Neural progenitor cell (in vitro differentiated cells): ENCODE measurements around the gene MACROD2. TPM values are rescaled to one million over a fixed set of nuclear protein-coding genes. Genes with fewer than 3 reads are reported as not detected.

Source experiments
- DNase-seq: peaks from one replicate; pipeline ENCODE4 v3.0.0-alpha.2; 2016; ENCODE audit warnings: low spot score
- H2AFZ ChIP-seq: fragments of 200-600 bp; sonication (generic); replicated peaks from 2 replicates; pipeline ENCODE4 v1.6.1; 2016; ENCODE audit warnings: antibody characterized with exemption
- H3F3A ChIP-seq: fragments of 200-600 bp; sonication (generic); 2 replicates; pipeline ENCODE4 v1.6.1; 2016; ENCODE audit warnings: antibody characterized with exemption, low read depth
- H3K27ac ChIP-seq: fragments of 200-600 bp; sonication (generic); 2 replicates; pipeline ENCODE4 v1.5.1; 2016; ENCODE audit warnings: mild to moderate bottlenecking
- H3K27me3 ChIP-seq: fragments of 200-600 bp; sonication (generic); 2 replicates; pipeline ENCODE4 v1.6.1; 2016; ENCODE audit warnings: mild to moderate bottlenecking, moderate library complexity
- H3K36me3 ChIP-seq: fragments of 200-600 bp; sonication (generic); 2 replicates; pipeline ENCODE4 v1.5.1; 2016
- H3K4me1 ChIP-seq: fragments of 200-600 bp; sonication (generic); 2 replicates; pipeline ENCODE4 v1.6.1; 2016; ENCODE audit warnings: mixed run types
- H3K4me2 ChIP-seq: fragments of 200-600 bp; sonication (generic); 2 replicates; pipeline ENCODE4 v1.6.1; 2016
- H3K4me3 ChIP-seq: fragments of 200-600 bp; sonication (generic); 2 replicates; pipeline ENCODE4 v1.5.1; 2016
- H3K79me2 ChIP-seq: fragments of 200-600 bp; sonication (generic); 2 replicates; pipeline ENCODE4 v1.6.1; 2016; ENCODE audit warnings: low read depth
- H3K9ac ChIP-seq: fragments of 200-600 bp; sonication (generic); 2 replicates; pipeline ENCODE4 v1.6.1; 2016
- H3K9me3 ChIP-seq: fragments of 200-600 bp; sonication (generic); 2 replicates; pipeline ENCODE4 v1.5.1; 2016; ENCODE audit warnings: low read depth
- H4K20me1 ChIP-seq: fragments of 200-600 bp; sonication (generic); 2 replicates; pipeline ENCODE4 v1.6.1; 2016; ENCODE audit warnings: low read depth
- H3K27ac Mint-ChIP-seq: 3 replicates; pipeline ENCODE4 v1.8.0; 2021; ENCODE audit warnings: mixed read lengths
- H3K27me3 Mint-ChIP-seq: 2 replicates; pipeline ENCODE4 v1.8.0; 2022; ENCODE audit warnings: low read depth, mild to moderate bottlenecking, inconsistent platforms, moderate library complexity, mixed read lengths; ENCODE audit not compliant: insufficient read depth
- H3K36me3 Mint-ChIP-seq: 3 replicates; pipeline ENCODE4 v1.8.0; 2021; ENCODE audit warnings: mixed read lengths
- H3K4me1 Mint-ChIP-seq: 3 replicates; pipeline ENCODE4 v1.8.0; 2021; ENCODE audit warnings: mixed read lengths
- H3K4me3 Mint-ChIP-seq: 3 replicates; pipeline ENCODE4 v1.8.0; 2021; ENCODE audit warnings: mild to moderate bottlenecking, moderate library complexity, mixed read lengths
- H3K9me3 Mint-ChIP-seq: 3 replicates; pipeline ENCODE4 v1.8.0; 2020; ENCODE audit warnings: mixed read lengths
- CTCF ChIP-seq: fragments of 200-600 bp; sonication (generic); IDR thresholded peaks from 2 replicates; pipeline ENCODE4 v1.5.1; 2017; ENCODE audit warnings: antibody characterized with exemption, mild to moderate bottlenecking
- EZH2 ChIP-seq: fragments of 200-600 bp; sonication (generic); IDR thresholded peaks from 2 replicates; pipeline ENCODE4 v1.6.1; 2017; ENCODE audit warnings: antibody characterized with exemption, mild to moderate bottlenecking, moderate library complexity
- EZH2phosphoT487 ChIP-seq: fragments of 200-600 bp; sonication (generic); IDR thresholded peaks from 2 replicates; pipeline ENCODE4 v1.6.1; 2017; ENCODE audit warnings: antibody characterized with exemption
- total RNA-seq: library from RNA; depleted of rRNA; stranded (reverse); fragments of >200 nt; gene quantifications from 2 replicates; pipeline ENCODE4 v1.2.3, GENCODE V29; 2015; ENCODE audit warnings: low replicate concordance

MACROD2 gene
- total RNA-seq, 1 donor from 2014 or later: 11.9 TPM

- H3K27ac Mint-ChIP-seq: no peak overlapping the region
Observed at GRCh38 chr20:15098351-15098750, 1103.0 kb downstream of the MACROD2 start.

DNA sequence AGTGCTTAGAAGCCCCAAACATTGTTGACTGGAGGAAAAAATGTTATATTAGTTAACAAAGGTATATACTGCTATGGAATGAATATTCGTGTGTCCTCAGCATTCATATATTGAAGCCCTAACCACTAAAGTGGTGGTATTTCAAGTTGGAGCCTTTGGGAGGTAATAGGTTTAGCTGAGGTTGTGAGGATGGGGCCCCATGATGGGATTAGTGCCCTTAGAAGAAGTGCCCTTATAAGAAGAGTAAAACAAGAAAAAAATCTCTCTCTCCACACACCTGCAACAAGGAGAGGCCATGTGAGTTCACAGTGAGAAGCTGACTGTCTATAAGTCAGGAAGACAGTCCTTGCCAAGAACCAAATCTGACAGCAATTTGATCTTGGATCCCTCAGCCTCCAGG, 1103.8 kb downstream of the MACROD2 start:
- no peak overlapping the region for H3K4me3 ChIP-seq
- H4K20me1 ChIP-seq: no peaks in the 10 kb centered on the region
- H3K9me3 Mint-ChIP-seq: peaks cover 16% of the 10 kb centered on the region
- H3K36me3 ChIP-seq: no peaks in the 10 kb centered on the region
- no peak overlapping the region for H3K4me2 ChIP-seq
- no peak for DNase-seq
- no peaks in the 10 kb centered on the region for H3K27me3 Mint-ChIP-seq
- H3K27me3 ChIP-seq: no peaks in the 10 kb centered on the region
- H3K79me2 ChIP-seq: no peaks in the 10 kb centered on the region
- H3K9ac ChIP-seq: no peak overlapping the region
- H3K4me1 Mint-ChIP-seq: no peaks in the 10 kb centered on the region
- no peaks in the 10 kb centered on the region for H3K4me1 ChIP-seq
- no peaks in the 10 kb centered on the region for H3K36me3 Mint-ChIP-seq
- no peak overlapping the region for H3K27ac Mint-ChIP-seq
- TF ChIP-seq EZH2 (no peak), EZH2phosphoT487 (no peak), CTCF (no peak)
- no peak overlapping the region for H3K4me3 Mint-ChIP-seq
- no peak overlapping the region for H2AFZ ChIP-seq
- H3F3A ChIP-seq: no peaks in the 10 kb centered on the region
- H3K9me3 ChIP-seq: no peaks in the 10 kb centered on the region
- no peak overlapping the region for H3K27ac ChIP-seq

More at GRCh38 chr20:15098351-15098750, 1103.0 kb downstream of the MACROD2 start:
- DNase-seq: no peak
- no peak overlapping the region for H2AFZ ChIP-seq
- no peaks in the 10 kb centered on the region for H3K79me2 ChIP-seq
- H3F3A ChIP-seq: no peaks in the 10 kb centered on the region
- H3K4me1 Mint-ChIP-seq: no peaks in the 10 kb centered on the region
- H3K4me2 ChIP-seq: no peak overlapping the region
- no peaks in the 10 kb centered on the region for H3K36me3 ChIP-seq
- no peaks in the 10 kb centered on the region for H3K36me3 Mint-ChIP-seq
- no peak overlapping the region for H3K9ac ChIP-seq
- H3K9me3 Mint-ChIP-seq: peaks cover 16% of the 10 kb centered on the region
- no peak overlapping the region for H3K4me3 Mint-ChIP-seq
- no peak overlapping the region for H3K4me3 ChIP-seq
- H3K27me3 ChIP-seq: no peaks in the 10 kb centered on the region
- no peaks in the 10 kb centered on the region for H3K9me3 ChIP-seq
- TF ChIP-seq EZH2phosphoT487: no peak
- no peak for TF ChIP-seq EZH2
- TF ChIP-seq CTCF: no peak
- no peak overlapping the region for H3K27ac ChIP-seq
- H3K4me1 ChIP-seq: no peaks in the 10 kb centered on the region
- H3K27me3 Mint-ChIP-seq: no peaks in the 10 kb centered on the region
- H4K20me1 ChIP-seq: no peaks in the 10 kb centered on the region

GRCh38 chr20:15100506-15101160, 1105.3 kb downstream of the MACROD2 start:
- Histone ChIP-seq H4K20me1 (no peaks in the 10 kb centered on the region), H3K9me3 (no peaks in the 10 kb centered on the region), H3K4me3 (no peak overlapping the region), H3K27me3 (no peaks in the 10 kb centered on the region), H3K9ac (no peak overlapping the region), H3K79me2 (no peaks in the 10 kb centered on the region), H3K27ac (no peak overlapping the region), H3F3A (no peaks in the 10 kb centered on the region), H3K4me2 (no peak overlapping the region), H2AFZ (no peak overlapping the region), H3K36me3 (no peaks in the 10 kb centered on the region), H3K4me1 (no peaks in the 10 kb centered on the region)
- H3K4me1 Mint-ChIP-seq: no peaks in the 10 kb centered on the region
- H3K27ac Mint-ChIP-seq: no peak overlapping the region
- peaks cover 15% of the 10 kb centered on the region for H3K9me3 Mint-ChIP-seq
- TF ChIP-seq EZH2phosphoT487 (no peak), EZH2 (no peak), CTCF (no peak)
- DNase-seq: no peak
- H3K36me3 Mint-ChIP-seq: no peaks in the 10 kb centered on the region
- H3K4me3 Mint-ChIP-seq: no peak overlapping the region
- H3K27me3 Mint-ChIP-seq: no peaks in the 10 kb centered on the region
